AG04449 (cell line): ENCODE results near the gene OOSP3.

ENCODE experiments used
- CTCF ChIA-PET: fragments of 350-600 bp; formaldehyde crosslinking; extraction: SDS; loops from one replicate; lab custom pipeline; 2021; ENCODE audit warnings: antibody characterized with exemption; lab: Yijun Ruan, JAX
- POLR2A ChIA-PET: fragments of 400-600, 350-600 bp; formaldehyde crosslinking; extraction: SDS; loops from one replicate; lab custom pipeline; 2020; ENCODE audit warnings: antibody characterized with exemption, inconsistent platforms; lab: Yijun Ruan, JAX
- DNase-seq: peaks from one replicate; pipeline ENCODE4 v3.0.0-alpha.2; 2010; ENCODE audit warnings: low read depth, low spot score
- H3K4me3 ChIP-seq: 2 replicates; pipeline ENCODE4 v1.5.1; 2011; ENCODE audit warnings: low read depth, mild to moderate bottlenecking, control low read depth, low read length
- TF ChIP-seq, protein P1 (sequence below): IDR thresholded peaks from one replicate; pipeline ENCODE4 v1.5.1; 2011; ENCODE audit warnings: mild to moderate bottlenecking, moderate library complexity, low read length, control low read depth, inconsistent platforms; ENCODE audit not compliant: insufficient read depth; ENCODE audit errors: missing control alignments

Gene OOSP3, protein sequence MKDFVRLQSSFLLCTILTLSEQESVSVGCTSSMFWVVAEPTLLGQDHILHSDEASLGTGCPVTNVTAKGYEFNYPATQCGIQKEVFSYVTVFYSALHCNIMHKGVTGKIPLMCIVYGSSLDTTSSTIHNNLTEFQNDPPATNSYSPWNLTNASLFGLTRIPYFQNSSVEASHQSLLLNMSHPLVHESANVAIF

DNA sequence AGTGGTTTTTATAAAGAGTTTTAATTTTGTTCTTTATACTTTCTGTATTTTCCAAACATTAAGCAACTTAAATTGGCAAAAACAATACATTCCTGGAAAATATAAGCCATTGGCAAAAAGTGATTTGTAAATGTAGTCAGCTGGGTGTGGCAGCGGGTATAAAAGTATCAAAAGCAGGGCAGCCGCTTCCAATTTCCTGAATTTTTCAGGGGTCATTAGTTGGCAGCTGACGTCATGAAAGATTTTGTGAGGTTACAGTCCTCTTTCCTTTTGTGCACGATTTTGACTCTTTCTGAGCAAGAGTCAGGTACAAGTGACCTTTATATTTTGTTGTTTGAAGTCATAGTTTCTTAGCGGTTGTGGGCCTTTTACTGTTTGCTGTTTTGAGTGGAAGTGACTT, at the start of gene OOSP3:
Gene OOSP3 (plus strand): TSS at position 208 of the 400 bp plus-strand sequence. CDS start 27 bp downstream, at position 235.
- CTCF ChIA-PET, result no interaction called here
- TF ChIP-seq, protein P1, sequence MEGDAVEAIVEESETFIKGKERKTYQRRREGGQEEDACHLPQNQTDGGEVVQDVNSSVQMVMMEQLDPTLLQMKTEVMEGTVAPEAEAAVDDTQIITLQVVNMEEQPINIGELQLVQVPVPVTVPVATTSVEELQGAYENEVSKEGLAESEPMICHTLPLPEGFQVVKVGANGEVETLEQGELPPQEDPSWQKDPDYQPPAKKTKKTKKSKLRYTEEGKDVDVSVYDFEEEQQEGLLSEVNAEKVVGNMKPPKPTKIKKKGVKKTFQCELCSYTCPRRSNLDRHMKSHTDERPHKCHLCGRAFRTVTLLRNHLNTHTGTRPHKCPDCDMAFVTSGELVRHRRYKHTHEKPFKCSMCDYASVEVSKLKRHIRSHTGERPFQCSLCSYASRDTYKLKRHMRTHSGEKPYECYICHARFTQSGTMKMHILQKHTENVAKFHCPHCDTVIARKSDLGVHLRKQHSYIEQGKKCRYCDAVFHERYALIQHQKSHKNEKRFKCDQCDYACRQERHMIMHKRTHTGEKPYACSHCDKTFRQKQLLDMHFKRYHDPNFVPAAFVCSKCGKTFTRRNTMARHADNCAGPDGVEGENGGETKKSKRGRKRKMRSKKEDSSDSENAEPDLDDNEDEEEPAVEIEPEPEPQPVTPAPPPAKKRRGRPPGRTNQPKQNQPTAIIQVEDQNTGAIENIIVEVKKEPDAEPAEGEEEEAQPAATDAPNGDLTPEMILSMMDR, result no peak
- H3K4me3 ChIP-seq, result no peak within 1 kb of the TSS
- DNase-seq, result no peak
- POLR2A ChIA-PET, result no interaction called here

DNA sequence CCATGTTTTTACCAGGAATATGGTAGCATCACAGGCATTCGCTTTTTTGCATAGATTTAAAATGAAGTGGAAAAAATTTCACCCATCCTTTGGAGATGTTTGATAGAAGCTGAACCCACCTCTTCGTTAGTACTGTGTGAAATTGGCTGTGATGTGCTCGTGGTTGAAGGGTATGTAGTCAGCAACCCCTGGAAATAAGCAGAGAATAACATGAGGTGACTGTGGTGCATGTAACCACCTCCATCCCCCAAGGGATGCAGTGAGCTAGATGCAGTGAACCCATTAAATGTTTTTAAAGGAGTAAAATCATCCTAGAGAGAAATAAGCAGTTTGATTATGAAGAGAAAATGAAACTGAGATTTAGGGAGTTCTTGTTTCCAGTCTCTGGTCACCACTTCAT, 49.2 kb upstream of the OOSP3 start:
- TF ChIP-seq, protein P1, result no peak
- POLR2A ChIA-PET, result no interaction called here
- H3K4me3 ChIP-seq, result no peak overlapping the region
- no peak for DNase-seq
- CTCF ChIA-PET, result no interaction called here

DNA sequence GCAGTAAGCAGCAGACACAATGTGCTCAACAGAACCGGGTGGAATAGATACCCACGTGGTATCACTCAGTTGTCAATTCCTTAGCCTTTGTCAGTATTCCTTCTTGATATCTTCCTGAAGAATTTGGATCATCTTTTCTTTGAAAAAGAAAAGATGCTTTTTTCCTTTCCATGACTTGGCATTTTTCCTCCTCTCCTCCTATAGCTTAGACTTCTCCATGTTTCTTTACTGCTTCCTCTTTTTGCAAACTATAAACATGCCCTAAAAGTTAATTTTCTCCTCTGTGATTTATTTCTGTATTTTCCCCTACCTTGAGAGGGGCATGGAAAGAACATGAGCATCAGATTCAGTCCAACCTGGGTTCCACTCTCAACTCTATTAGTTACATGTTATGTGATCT, 45.0 kb upstream of the OOSP3 start:
- ChIA-PET POLR2A (no interaction called here), CTCF (no interaction called here)
- DNase-seq, result no peak
- TF ChIP-seq, protein P1, result no peak
- no peak overlapping the region for H3K4me3 ChIP-seq

DNA sequence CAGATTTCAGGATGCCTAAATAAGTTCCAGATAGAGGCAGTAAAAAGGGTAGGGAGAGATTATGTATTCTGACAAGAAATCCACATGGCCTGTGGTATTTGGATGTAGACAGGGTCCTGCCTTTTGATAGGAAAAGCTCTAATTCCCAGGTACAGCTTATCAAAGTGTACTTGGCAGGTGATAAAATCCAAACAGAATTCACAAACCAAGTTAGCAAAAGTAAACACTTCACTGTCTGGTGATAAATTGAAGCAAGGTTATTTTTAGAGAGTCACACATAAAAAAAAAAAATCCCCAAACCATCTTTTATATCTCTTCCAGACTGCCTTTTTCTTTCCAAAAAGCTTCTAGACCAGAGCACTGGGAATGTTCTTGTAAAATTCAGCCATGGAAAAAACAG, 39.0 kb upstream of the OOSP3 start:
- CTCF ChIA-PET, result no interaction called here
- POLR2A ChIA-PET, result no interaction called here
- no peak overlapping the region for H3K4me3 ChIP-seq
- DNase-seq, result no peak
- TF ChIP-seq, protein P1, result no peak

DNA sequence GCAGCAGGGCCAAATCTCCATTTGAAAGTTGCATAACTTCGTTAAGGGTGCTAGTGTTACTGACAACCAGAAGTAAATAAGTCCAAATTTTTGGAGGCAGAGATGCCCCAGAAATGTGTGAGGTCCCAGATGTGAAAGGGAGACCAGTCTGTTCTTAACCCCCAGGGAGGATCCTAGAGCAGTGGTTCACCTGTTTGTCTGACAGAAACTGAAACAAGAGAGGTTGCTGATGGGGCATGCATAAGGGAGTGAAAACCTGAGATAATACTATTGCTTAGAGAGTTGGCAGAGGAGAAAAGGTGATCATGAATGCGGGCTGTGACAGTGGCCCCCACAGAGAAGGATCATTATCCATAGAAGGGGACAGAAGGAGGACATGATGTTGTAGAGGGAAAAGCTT, 37.1 kb upstream of the OOSP3 start:
- TF ChIP-seq, protein P1, result no peak
- POLR2A ChIA-PET, result no interaction called here
- no peak for DNase-seq
- CTCF ChIA-PET, result interaction anchor here (1.3 kb wide), 1 partner anchor 304 kb away, joined by 3 read pairs; no protein-coding TSS in a partner anchor
- H3K4me3 ChIP-seq, result no peak overlapping the region

DNA sequence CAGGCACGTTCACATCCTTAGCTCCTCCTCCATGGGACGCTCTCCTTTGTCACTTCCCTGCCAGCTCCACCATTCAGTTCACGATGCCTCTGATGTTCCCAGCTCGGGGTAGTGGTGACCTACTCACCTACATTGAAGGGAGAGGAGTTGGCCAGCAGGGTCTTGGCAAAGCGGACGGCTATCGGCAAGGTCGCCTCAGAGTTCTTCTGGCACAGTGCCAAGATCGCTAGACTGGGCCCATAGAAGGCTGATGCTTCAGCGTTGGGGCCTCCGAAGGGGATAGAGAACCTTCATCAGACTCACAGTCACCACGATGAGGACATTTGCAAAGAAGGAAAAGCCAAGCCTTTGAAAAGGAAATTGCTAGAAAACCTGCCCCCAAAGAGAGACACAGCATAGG, 36.3 kb upstream of the OOSP3 start:
- H3K4me3 ChIP-seq, result no peak overlapping the region
- POLR2A ChIA-PET, result no interaction called here
- CTCF ChIA-PET, result interaction anchor here (1.3 kb wide), 1 partner anchor 305 kb away, joined by 3 read pairs; no protein-coding TSS in a partner anchor
- DNase-seq, result no peak
- TF ChIP-seq, protein P1, result no peak
